ENCODE results near the gene LIX1.
"Not testable (repeated sequence)": the region's sequence is repeated elsewhere in the genome, so short reads cannot be mapped to it uniquely, and the experiment has no call there.

The LIX1 gene

DNA sequence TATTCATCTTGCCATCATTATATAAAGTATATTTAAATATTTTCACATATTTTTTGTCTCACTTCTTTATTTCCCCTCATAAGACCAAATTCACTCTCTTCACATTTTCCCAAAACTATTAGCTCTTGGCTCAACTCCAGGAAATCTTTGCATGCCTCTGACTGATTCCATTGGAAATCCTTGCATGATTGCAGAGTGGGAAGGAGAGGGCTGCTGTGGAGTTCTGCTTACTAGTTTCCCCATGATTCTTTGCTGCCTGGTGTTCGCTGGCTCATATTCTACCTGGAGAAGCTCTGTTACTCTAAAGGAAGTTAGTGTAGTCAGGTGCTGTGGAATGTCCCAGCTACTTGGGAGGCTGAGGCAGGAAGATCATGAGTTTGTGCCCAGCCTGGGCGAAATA, 41.9 kb downstream of the LIX1 start:
- DNase-seq = no peak

DNA sequence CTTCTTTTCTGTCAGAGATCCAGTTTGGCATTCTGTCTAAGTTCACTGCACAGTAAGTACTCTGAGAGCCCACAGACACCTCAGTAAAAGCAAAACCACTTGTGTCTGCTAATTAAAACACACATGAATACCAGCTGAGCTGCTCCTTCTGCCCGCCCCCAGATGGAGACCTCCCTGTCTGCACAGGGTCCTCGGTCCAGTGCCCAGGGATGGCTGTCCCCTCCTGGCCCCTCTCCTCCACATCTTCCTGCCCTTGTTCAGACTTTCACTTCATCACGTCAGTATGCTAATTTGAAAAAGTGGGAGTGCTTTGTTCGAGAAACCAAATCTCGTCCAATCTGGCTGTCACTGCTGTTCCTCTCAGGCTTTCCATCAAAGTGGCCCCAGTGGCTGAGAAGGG, 43.5 kb downstream of the LIX1 start:
- DNase-seq = no peak

DNA sequence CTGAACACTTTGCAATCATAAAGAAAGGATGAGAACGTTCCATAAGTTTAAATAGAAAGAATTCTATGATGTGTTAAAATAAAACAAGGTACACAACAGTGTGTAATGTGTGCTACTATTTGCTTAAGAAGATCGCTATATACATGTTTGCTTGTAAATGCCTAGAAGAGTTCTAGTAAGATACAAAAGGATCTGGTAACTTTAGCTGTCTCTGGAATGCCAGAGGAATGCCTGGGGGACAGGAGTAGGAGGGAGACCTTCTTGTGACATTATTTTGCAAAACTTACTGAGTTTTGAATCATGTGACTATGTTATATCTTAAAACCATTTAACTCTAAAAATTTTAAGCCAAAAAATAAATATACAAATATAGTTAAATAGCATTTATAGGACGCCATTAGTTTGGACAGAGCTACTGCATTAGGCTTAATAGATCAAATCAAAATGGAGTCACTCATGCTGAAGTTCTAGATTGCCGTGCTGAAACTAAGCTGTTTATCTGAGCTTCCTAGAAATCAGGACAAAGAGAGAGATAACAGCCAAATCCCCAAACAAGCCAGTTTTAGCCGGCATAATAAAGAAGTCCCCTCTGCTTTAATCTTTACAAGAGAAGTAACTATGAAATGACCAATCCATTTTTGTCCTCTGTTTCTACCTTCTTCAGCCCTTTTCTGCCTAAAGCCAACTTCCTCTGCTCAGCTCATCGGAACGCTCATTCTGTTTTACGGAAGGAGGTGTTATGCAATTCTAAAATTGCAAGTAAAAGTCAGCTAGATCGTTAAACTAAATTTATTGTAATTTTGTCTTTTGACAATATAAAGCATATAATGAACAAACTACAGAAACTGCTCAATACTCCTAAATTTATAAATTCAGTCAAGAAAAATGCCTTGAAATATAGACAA, 44.8 kb downstream of the LIX1 start:
- no peak for DNase-seq

DNA sequence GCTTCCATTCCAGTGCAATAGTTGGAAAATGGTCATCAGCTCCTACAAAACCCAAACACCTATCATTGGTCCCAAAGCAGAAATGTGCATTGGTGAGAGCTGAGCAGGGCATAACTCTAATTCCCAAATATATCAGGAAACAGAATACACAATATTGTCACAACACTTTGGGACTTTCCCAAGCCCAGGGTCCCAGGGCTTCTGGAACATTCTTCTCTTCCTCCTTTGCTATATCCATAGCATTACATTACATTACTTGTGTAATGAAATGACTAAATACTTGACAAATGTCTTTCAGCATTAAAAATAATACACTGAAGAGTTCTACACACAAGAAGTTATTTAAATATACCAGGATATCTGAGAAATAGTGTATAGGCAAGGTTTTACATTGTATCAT, 45.6 kb downstream of the LIX1 start:
- DNase-seq = no peak

DNA sequence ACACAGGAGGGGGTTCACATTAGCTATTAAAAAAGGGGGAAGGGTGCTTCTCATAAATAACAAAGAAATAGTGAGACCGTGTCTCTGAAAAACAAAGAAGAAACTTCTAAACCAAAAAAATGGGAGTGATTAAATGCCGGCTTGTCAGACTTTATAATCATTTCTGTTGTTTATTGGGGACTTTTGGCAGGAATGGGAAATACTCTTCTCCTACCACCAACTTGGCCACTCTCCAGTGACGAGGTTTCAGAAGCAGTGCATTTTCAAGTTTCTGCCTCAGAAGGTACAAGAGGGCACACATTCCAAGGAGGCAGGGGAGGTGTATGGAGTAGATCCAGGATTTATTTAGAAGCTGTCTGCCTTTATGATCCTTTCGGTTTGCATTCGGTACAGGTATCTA, 46.2 kb downstream of the LIX1 start:
- DNase-seq = no peak

DNA sequence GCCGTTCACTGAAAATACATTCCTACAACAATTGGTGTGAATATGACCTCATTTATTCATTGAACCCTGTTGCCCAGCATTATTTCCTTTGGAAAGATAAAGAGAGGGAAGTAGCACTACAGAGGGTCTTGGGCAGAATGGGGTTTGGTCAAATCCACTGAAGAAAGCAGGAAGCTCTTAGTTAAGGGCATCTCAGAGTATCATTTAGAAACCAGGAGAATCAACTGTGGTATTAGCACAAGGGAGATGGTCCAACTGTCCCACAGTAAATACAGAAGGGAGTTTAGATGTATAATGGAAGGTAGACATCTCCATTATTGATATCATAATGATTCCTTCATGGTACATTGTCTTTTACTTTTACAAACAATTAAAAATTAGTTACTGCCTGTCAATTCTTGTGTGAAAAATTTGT, 47.1 kb downstream of the LIX1 start:
- DNase-seq = no peak

DNA sequence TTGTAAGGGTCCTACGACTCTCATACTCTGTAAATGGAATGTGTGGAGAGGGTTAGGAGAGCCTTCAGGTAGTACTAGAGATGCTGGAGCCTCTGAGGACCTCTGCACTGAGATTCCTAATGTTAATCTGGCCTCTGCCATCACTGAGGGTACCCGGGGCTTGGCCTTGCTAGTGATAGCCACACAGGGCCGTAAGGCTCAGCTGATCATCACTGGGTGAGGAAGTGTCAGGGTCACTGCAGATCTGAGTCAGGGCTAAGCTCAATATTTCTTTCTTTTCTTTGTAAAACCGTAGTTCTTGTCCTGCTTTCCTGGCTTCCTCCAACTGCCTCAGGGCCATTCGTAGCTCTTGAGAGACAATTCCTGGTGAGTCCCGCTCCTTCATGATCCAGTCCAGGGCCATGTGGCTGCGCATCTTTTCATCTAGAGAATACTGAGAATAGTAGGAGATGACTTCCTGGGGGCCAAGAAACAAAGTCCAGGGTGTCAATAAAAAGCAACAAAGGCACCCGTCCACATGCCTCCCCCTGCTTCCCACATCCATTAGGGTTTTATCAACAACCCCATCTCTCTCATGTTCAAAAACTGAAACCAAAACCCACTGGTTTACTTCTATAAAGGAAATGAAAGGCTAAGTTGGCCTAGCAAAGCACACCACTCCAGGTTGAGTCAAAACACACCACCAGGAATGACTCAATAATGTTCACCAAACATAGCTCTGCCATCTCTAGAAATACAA, 47.7 kb downstream of the LIX1 start:
- DNase-seq = no peak

DNA sequence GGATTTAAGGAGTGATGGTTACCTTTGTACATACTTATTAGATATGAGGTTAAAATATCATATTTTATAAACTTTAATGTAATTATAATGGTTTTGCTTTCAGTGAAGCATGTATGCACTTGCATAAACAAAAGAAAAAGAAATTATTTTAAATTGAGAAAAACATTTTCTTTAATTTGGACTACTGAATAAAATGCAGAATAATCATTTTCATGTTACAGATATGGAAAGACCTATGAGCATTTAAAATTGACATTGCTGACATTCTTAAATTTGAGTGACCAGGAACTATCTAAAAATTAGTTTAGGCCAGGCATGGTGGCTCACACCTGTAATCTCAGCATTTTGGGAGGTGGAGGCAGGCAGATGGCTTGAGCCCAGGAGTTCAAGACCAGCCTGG, 49.2 kb downstream of the LIX1 start:
- no peak for DNase-seq

DNA sequence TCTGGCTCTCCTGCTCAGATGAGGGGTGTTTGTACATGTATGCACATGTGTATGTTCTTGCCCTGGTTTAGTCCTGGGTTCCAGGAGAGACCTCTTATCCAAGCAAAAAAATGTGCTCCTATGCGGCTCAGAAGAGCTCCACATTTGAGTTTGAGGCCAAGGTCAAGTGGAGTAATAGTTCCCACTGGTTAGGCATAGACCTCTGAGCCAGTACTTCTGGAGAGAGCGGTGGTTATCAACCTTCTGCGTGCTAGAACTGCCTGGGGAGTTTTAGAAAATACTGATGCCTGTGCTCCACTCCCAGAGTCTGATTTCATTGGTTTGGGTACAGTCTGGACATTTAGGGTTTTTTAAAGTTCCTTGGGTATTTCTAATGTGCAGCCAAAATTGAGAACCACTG, 51.5 kb downstream of the LIX1 start:
- no peak for DNase-seq

DNA sequence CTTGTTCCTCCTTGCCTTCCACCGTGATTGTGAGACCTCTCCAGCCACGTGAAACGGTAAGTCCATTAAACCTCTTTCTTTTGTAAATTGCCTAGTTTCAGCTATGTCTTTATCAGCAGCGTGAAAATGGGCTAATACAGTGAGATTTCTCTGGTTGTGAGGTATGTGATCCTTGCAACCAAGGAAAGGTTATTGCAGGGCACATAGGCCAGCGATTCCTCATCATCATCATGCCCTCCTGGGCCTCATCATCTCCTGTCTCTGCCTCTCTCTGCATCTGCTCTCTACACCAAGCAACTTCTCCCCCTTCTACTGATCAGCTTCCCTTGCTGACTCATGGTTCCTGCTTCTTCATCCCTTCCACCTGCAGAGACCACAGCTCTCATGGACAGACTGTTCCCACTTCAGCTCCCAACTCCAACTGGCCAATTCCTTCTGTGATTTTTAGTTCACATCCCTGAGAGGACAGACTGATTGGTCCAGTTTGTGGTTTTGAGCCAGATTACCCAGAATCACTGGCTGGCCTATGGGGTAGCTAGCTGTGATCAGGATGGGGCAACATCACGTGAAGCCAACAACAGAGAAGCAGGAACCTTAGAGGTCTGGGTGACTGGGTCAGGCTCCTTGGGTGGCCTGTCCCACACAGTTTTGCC, 53.1 kb downstream of the LIX1 start:
- no peak for DNase-seq

DNA sequence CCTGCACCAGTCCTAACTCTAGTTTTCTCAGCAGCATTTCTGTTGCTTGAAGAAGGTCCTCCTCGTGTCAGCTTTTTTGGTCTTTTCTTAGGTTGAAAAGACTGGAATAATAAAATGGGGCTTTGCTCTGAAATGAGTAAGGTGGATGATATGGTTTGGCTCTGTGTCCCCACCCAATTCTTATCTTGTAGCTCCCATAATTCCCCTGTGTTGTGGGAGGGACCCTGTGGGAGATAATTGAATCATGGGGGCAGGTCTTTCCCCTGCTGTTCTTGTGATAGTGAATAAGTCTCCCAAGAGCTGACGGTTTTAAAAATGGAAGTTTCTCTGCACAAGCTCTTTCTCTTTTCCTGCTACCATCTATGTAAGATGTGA, 53.6 kb downstream of the LIX1 start:
- DNase-seq = no peak

DNA sequence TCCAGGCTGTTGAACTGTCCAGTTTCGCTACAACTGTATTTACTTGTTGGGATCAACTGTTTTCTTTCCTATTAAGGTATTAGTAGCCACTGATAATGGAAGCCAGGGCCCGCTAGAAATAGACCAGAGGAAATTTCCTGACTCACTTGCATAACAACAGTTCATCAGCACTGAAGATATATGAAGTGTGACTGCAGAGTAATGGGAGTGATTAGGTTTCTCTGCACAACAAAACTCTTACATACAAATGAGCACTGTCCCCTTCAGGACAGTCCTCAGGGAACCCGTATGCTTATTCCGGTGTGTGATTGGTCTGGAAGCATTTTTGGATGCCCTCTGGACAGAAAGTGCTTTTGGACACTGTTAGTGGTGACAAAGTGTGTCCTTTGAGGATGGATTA, 55.3 kb downstream of the LIX1 start:
- no peak for DNase-seq

DNA sequence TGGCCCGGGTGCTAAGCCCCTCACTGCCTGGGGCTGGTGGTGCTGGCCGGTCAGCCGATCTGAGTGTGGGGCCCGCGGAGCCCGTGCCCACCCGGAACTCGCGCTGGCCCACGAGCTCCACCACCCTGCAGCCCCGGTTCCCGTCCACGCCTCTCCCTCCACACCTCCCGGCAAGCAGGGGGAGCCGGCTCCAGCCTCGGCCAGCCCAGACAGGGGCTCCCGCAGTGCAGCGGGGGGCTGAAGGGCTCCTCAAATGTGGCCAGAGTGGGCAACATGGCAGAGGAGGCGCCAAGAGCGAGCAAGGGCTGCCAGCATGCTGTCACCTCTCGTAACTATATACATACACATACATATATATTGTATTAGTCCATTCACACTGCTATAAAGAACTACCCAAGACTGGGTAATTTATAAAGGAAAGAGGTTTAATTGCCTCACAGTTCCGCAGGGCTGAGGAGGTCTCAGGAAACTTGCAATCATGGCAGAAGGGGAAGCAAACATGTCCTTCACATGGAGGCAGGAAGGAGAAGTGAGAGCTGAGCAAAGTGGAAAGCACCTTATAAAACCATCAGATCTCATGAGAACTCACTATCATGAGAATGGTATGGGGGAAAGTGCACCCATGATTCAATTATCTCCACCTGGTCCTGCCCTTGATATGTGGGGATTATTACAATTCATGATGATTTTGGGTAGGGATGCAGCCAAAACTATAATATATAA, 56.8 kb downstream of the LIX1 start:
- no peak for DNase-seq

DNA sequence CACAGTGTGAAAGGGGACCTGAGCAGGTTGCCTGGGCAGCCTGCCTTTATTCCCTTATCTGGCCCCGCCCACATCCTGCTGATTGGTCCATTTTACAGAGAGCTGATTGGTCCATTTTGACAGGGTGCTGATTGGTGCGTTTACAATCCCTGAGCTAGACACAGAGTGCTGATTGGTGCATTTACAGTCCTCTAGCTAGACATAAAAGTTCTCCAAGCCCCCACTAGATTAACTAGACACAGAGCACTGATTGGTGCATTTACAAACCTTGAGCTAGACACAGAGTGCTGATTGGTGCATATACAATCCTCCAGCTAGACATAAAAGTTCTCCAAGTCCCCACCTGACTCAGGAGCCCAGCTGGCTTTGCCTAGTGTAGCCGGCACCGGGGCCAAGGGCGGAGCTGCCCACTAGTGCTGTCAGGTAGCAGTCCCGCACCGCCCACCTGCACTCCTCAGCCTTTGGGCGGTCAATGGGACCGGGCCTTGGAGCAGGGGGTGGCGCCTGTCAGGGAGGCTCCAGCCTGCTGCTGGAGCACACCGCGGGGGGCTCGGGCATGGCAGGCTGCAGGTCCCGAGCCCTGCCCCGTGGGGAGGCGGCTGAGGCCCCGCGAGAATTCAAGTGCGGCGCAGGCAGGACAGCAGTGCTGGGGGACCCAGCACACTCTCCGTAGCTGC, 57.5 kb downstream of the LIX1 start:
- DNase-seq = not testable (repeated sequence)

DNA sequence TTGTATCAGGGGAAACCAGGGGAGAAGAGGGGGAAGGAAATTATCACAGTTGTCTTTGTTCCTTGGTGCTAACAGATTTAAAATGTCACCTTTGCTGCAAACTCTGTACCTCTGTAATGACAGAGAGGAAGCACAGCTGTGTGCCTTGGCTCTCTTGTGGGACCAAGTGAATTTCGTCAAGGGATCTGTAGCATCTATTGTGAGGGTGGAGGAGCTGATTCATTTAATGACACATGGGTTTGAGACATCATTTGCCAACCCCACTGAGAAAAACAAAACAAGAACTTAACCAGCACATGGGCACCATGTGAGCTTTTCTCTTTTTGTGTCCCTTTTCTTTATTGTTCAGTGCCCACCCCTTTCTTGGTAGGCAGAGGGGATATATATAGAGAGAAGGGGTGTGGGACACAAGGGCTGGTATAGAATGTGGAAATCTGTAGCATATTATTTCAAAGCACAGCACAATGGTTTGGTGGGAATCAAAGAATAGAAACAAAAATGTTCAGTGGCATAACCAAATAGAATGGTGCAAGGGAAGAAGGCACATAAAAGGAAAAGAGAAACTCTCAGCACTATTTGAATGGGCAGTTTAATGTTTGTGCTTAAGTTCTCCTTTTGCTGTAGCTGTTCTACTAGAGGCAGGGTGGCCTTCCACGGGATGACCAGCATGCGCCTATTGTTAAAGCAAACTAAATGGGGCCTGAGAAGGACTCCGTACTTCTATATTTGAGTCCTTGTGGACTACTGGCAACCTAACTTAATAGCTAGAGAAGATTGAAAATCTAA, 63.3 kb downstream of the LIX1 start:
- DNase-seq = no peak

DNA sequence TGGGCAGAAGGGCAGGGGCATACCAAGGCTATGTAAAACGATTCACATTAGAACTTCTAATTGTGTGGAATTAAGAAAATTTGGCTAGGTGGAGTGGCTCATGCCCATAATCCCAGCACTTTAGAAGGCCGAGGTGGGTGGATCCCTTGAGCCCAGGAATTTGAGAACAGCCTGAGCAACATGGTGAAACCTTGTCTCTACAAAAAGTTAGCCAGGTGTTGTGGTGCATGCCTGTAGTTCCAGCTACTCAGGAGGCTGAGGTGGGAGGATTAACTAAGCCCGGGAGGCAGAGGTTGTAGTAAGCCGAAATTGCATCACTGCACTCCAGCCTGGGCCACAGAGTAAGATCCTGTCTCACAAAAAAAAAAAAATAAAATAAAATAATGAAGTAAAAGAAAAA, 65.2 kb downstream of the LIX1 start:
- no peak for DNase-seq

DNA sequence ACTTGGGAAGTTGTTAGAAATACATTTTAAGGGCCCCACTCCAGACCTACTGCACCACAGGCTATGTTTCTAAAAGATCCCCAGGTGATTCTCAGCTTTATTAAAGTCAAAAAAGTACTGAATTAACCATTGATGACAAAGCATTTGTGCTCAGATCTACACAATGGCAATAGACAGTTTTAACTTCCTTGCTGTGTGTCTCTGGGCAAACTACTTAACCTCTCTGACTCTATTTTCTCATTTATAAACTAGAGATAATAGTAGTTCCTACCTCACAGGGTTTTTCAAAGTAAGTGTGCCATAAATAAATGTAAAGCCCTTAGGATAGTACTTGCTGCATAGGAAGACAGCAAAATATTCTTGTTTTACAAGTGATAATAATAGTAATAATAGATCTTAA, 66.3 kb downstream of the LIX1 start:
- no peak for DNase-seq

DNA sequence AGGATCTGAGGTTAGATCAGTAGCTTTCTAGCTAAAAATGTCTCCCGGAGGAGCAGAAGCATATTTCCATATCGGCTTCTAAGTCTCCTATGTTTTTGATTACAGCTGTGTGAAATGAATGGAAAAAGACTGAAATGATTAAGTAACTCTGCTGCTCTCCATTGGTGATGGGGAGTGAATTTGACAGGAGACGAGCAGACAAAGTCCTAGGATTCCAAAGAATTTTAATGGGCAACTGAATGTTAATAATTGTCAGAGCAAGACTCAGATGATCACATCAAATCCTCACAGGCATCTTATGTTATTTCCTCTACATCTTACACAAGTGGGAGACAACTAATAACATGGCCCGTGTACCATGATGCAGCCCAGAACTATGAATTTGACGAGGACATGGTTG, 66.8 kb downstream of the LIX1 start:
- DNase-seq = no peak

DNA sequence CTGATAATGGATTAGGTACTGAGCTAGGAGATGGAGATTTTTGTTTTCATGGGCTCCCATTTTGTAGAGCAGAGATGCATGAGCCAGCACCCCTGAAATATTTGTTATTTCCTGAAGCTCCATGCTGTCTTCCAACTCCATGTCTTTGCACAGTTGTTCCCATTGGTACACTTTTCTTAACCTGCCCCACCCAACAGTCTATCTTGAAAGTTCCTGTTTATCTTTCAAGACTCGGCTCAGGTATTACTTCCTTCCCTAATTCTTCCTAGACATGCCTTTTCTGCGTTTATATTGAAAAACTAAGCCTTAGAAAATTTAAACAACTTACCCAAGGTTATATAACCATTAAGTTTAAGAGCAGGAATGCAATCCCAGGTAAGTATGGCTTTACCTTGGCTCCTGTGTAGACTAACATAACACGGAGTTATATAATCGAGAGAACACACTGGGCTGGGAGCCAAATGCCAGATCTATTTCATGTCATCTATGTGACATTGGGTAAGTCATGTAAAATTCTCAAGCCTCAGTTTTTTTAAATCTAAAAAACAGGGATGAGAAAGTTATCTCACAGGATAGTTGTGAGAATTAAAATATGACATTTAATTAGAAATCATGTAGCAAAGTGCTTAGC, 67.4 kb downstream of the LIX1 start:
- DNase-seq = no peak

DNA sequence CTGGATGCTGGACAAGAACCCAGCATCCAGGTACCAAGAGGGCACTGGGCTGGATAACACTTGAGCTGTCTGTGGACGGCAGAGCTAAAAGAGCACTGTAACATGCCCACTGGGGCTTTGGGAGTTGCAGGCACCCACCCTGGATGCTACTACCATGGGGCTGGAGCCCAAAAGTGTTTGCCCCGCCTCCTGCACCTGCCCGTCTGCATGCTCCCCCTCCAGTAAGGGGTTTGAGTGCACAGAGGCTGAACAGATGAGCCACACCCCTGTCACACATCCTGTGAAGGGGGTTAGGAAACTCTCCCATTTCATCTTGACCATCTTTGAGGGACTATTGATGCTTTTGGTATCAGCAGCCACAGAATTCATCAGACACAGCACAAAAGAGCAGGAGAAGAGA, 69.0 kb downstream of the LIX1 start:
- no peak for DNase-seq

DNA sequence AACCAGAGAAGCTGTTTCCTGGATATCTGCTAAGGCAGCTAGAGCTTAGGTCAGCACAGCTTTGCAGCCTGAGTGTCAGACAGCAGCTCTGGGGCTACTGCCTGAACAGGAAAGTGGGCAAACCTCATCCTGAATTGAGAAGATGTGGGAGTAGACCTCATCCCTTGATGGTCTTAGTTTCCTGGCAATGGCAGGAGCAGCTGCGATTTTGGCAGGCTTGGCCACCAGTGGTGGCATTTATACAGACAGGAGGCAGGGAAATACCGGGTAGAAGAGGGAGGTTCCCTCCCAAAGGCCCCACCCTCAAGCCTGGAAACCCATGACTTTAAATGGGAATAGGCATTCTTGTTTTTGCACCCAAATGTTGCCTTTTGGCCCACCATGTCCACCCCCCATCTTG, 69.7 kb downstream of the LIX1 start:
- DNase-seq = no peak
